GM12864 (cell line): ENCODE results near the gene EPS8L3.

Source experiments
- DNase-seq: peaks from one replicate; pipeline ENCODE4 v3.0.0-alpha.2; 2011; ENCODE audit warnings: low read depth
- H3K4me3 ChIP-seq: 2 replicates; pipeline ENCODE4 v1.5.1; 2011; ENCODE audit warnings: mild to moderate bottlenecking, low read depth, low read length, control low read depth
- CTCF ChIP-seq: IDR thresholded peaks from 2 replicates; pipeline ENCODE4 v1.5.1; 2011; ENCODE audit warnings: low read depth, mild to moderate bottlenecking, moderate library complexity, low read length, control low read depth, inconsistent platforms; ENCODE audit errors: missing control alignments

EPS8L3 gene, protein sequence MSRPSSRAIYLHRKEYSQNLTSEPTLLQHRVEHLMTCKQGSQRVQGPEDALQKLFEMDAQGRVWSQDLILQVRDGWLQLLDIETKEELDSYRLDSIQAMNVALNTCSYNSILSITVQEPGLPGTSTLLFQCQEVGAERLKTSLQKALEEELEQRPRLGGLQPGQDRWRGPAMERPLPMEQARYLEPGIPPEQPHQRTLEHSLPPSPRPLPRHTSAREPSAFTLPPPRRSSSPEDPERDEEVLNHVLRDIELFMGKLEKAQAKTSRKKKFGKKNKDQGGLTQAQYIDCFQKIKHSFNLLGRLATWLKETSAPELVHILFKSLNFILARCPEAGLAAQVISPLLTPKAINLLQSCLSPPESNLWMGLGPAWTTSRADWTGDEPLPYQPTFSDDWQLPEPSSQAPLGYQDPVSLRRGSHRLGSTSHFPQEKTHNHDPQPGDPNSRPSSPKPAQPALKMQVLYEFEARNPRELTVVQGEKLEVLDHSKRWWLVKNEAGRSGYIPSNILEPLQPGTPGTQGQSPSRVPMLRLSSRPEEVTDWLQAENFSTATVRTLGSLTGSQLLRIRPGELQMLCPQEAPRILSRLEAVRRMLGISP

GRCh38 chr1:109763646-109764415 is at the start of gene EPS8L3:
EPS8L3 (minus strand) TSS chr1:109763923; CDS start chr1:109761749, 2,174 bp downstream.
- H3K4me3 ChIP-seq: no peak within 1 kb of the TSS
- no peak for TF ChIP-seq CTCF
- DNase-seq: no peak

DNA sequence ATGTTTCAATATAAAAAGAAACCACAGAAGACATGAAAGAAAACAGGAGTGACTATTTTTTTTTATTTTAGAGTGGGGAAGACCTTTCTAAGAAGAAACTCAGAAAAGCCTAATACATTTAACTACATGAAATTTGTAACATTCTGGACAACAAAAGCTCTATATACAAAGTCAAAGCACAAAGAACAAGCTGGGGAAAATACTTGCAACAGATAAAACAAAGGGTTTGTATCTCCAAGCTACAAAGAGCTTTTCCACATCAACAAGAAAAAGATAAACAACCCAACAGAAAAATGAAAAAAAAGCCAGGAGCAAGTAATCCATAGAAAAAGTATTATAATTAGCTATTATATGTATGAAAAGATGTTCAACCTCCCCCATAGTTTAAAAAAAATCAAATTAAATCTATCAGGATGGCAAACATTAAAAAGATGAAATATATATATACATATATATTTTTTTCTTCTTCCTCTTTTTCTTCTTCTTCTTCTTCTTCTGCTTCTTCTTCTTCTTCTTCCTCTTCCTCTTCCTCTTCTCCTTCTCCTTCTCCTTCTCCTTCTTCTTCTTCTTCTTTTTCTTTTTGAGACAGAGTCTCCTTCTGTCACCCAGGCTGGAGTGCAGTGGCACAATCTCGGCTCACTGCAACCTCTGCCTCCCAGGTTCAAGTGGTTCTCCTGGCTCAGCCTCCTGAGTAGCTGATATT is 49.1 kb upstream of the EPS8L3 start:
- H3K4me3 ChIP-seq: no peak overlapping the region
- DNase-seq: no peak
- no peak for TF ChIP-seq CTCF

DNA sequence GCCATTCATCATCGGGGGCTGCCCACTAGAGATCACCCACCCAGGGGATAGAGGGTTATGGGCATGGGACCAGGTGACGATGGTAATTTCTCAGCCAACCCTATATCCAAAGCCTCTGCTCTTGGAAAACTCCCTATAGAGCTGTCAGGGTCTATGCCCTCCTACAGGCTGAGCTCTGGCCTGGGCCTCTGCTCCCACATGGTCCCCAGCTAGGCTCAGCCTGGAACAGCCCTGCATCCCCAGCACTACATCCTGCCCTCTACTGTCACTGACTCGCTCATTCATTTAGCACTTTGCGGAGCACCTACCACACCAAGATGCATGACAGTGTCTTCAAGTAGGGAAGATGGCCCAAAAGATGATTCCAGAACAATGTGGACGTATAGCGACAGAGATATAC is 45.0 kb upstream of the EPS8L3 start:
- H3K4me3 ChIP-seq: no peak overlapping the region
- no peak for TF ChIP-seq CTCF
- no peak for DNase-seq

DNA sequence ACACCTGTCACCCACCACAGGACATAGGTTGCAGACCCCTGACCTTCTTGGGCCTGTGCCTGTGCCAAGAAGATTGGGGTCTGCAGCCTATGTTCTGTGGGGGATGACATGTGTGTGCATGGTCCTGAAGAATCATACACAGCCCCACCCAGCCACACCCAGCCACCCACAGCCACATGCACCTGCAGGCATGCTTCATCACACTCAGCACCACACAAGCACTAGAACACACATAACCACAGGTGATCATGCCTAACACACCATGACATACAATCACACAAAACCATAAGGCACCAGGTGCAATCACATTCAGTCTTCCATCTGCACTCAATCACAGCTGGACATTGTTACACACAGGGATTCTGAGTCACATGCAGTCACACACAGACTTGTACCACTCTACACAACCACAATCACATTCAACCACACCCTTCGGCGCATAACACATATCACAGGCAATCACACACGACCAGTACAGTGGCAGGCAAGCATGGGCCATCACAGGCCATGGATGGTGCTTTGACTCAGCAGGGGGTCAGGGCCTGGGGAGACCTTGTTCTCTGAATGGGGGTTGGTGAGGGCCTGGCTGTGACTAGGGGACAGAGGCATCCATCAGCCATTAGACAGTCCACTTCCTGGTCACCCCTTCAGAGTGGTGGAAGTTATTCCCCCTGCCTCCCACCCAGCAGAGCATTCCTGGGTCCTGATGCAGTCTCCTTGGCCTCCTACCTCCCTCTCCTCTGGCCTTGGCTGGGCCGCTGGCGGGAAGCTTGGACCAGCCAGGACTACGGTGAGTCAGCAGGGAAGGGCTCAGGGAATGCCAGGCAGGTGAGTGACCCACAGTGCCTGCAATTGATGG is 44.3 kb upstream of the EPS8L3 start:
- no peak for DNase-seq
- no peak overlapping the region for H3K4me3 ChIP-seq
- TF ChIP-seq CTCF: no peak

DNA sequence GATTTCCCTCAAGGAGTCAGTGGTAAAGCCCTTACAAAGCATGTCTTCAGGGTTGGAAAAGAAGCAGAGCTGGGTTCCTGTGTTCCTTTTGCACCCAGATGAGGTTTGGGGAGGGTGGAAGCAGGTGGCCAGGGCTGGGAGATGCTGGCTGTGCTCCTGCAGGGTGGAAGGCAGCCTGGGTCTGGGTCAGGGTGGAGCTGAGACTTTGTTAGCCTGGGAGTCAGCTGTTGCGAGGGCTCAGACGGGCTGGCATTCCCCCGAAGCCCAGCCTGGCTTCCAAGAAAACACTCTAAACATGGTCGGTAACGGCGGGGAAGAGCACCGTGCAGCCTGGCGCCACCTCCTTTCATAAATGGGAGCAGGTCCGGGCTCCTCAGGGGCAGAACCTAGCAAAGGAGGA is 43.7 kb upstream of the EPS8L3 start:
- no peak for DNase-seq
- no peak for TF ChIP-seq CTCF
- H3K4me3 ChIP-seq: no peak overlapping the region
